GM19193 (cell line): ENCODE measurements around the gene CFB.
A peak's percentile ranks its signal among the peaks of the same experiment; 100 is the strongest.
"Not testable (repeated sequence)": the region's sequence is repeated elsewhere in the genome, so short reads cannot be mapped to it uniquely, and the experiment has no call there.

ENCODE experiments used
- POLR2A ChIP-seq: IDR thresholded peaks from 4 replicates; pipeline ENCODE4 v1.6.1; 2011; ENCODE audit not compliant: insufficient read depth, insufficient read length; ENCODE audit errors: extremely low read depth

CFB gene

DNA sequence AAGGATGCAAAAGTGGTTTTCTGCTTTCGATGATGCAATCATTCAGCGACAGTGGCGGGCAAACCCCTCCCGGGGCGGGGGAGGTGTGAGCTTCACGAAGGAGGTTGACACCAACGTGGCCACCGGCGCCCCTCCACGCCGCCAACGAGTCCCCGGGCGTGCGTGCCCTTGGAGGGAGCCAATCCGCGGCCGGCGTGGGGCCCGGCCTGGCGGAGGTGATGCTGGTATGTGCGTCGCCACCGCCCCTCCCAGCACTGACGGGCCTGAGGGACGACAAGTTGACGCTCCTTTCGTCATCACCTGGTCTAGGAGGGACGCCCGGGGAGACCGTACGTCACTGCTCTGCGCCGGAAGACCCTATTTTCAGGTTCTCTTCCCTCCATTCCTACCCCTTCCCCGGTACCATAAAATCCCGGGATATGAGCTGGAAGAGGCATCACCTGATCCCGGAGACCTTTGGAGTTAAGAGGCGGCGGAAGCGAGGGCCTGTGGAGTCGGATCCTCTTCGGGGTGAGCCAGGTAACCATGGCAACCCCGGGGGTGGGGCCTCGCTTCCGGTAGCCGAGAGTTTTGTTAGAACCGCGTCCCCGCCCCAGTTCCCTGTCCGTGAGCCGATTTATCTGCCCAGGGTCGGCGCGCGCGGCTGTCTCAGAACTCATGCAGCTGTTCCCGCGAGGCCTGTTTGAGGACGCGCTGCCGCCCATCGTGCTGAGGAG, 26.3 kb downstream of the CFB start, which contains the start of gene DXO:
Gene DXO, minus strand, starts transcription at position 146 of the 716 bp plus-strand sequence. CDS start 463 bp downstream, outside the sequence.
- TF ChIP-seq POLR2A, result peak; percentile 65

DNA sequence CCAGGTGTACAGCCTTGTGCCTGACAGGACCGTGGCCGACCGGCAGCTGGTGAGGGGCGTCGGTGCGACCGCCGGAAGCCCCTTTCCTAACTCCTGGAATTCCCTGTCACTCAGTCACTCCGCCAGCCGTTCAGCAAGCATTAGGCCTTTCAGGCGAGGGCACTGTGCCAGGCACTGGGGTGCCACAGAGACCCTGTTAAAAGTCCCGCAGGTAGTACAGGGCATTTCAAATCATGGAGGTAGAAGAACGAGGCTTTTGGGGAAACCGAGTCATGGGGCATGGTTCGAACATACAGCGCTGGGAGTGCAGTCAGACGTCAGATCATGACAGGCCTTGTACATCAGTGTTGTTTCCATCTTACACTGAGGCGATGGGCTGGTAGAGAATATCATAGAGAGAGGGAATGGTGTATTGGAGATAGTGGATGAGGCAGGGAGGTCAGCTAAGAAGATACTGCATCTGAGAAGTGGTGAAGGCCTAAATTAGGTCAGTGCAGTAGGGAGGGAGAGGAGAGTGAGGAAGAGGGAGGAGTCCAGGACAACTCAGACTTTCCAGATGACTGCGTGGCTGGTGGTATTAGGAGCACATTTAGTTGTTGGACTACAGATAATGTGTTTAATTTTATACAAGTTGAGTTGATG, 26.9 kb downstream of the CFB start:
- TF ChIP-seq POLR2A, result no peak

DNA sequence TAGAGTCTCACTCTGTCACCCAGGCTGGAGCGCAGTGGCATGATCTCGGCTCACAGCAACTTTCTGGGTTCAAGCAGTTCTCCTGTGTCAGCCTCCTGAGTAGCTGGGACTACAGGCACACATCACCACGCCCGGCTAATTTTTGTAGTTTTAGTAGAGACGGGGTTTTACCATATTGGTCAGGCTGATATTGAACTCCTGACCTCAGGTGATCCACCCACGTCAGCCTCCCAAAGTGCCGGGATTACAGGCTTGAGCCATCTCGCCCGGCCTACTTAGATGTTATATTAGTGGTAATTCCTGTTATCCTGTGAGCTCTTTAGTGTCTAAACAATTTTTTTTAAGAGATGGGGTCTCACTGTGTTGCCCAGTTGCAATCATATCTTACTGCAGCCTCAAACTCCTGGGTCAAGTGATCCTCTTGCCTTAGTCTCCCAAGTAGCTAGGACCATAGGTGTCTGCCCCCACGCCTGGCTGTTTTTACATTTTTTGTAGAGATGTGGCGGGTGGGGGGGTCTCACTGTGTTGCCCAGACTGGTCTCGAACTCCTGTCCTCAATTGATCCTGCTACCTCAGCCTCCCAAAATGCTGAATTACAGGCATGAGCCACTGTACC, 32.0 kb downstream of the CFB start:
- no peak for TF ChIP-seq POLR2A

DNA sequence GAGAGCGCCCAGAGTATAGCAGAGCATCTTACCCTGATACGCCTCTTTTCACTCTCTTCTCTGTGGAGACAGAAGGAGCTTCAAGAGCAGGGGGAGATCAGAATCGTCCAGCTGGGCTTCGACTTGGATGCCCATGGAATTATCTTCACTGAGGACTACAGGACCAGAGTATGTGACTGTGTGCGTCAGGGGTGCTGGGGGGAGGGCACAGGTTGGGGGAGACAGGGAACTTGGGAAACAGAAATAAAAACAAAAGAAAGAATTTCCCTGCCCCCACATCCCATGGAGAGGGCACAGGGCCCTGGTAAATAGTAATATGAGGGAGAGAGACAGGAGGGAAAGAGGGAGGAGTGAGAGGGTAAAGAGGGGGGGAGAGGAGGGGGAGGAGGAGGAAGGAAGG, 32.9 kb downstream of the CFB start:
- TF ChIP-seq POLR2A, result no peak

DNA sequence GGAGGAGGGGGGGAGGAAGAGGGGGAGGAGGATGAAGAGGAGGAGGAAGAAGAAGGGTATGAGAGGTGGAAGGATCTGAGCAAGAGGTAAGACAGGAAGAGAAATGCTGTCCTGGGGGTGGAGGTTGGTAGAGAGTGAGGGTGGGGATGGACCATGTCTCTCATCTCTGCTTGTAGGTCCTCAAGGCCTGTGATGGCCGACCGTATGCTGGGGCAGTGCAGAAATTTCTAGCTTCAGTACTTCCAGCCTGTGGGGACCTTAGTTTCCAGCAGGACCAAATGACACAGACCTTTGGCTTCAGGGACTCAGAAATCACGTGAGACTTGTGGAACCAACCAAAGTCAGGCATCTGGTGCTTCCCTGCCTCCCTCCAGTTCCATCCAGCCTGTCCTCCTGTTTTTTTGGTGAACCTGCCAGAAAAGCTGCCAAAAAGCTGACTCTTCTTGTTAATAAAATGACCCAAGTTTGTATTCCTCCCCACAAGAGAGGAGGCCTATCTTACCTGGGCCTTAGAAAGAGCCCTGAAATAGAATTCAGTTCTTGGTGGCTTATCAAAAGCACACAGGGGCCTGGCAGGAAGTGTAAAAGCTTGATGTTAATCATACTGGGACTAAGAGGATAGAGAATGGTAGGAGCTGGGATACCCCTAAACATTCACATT, 33.5 kb downstream of the CFB start:
- TF ChIP-seq POLR2A, result no peak

DNA sequence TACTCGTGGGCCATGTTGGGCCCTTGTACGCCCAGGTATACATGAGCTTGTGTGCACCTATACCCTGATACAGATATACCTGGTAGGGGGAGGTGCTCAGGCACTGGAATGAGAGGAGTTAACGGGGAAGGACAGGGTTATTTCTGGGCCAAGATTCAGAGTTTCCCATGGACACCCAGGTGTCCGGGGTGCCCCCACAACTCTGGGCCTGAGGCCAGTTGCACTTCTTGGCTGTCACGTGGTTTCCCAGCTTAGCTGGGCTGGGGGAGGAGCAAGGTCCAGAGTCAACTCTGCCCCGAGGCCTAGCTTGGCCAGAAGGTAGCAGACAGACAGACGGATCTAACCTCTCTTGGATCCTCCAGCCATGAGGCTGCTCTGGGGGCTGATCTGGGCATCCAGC, 35.8 kb downstream of the CFB start, which contains the start of gene C4A:
Gene C4A, plus strand, starts transcription at position 314 of the 400 bp plus-strand sequence. Its CDS starts 51 bp downstream, at position 365.
- TF ChIP-seq POLR2A, result not testable (repeated sequence)
